Lower leg skin (tissue), 3 donors: ENCODE results near the gene KLHL25.

Experiments
- POLR2A ChIP-seq, 2 donors: fragments of 450-650 bp; IDR thresholded peaks; one replicate each; pipeline ENCODE4 v1.6.1; 2016 to 2017; ENCODE audit warnings: antibody characterized with exemption in 2 of 2, mild to moderate bottlenecking in 1 of 2, moderate library complexity in 1 of 2
- TF ChIP-seq, protein P1 (sequence below), 3 donors: fragments of 450-650 bp; IDR thresholded peaks; one replicate each; pipeline ENCODE4 v1.5.1; 2016; ENCODE audit warnings: antibody characterized with exemption in 3 of 3, mild to moderate bottlenecking in 3 of 3, moderate library complexity in 2 of 3

DNA sequence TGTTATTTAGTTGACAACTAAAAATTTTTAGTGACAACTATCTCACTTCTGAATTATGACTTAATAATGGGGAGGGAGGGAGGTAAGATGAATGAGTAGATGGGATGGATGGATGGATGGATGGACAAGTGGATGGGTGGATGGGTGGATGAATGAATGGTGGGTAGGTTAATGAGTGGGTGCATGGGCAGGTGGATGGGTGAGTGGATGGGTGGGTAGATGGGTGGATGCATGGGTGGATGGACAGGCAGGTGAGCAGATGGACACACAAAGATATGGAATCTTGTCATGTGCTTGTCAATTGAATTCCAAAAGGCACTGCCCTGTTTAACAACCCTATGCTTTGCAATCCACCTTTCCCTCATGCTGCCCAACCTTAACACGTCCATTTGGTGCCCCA, 41.5 kb downstream of the KLHL25 start:
- TF ChIP-seq, protein P1, sequence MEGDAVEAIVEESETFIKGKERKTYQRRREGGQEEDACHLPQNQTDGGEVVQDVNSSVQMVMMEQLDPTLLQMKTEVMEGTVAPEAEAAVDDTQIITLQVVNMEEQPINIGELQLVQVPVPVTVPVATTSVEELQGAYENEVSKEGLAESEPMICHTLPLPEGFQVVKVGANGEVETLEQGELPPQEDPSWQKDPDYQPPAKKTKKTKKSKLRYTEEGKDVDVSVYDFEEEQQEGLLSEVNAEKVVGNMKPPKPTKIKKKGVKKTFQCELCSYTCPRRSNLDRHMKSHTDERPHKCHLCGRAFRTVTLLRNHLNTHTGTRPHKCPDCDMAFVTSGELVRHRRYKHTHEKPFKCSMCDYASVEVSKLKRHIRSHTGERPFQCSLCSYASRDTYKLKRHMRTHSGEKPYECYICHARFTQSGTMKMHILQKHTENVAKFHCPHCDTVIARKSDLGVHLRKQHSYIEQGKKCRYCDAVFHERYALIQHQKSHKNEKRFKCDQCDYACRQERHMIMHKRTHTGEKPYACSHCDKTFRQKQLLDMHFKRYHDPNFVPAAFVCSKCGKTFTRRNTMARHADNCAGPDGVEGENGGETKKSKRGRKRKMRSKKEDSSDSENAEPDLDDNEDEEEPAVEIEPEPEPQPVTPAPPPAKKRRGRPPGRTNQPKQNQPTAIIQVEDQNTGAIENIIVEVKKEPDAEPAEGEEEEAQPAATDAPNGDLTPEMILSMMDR (IDR thresholded peaks at IDR 0.05) = no peak
- no peak for TF ChIP-seq POLR2A (IDR thresholded peaks at IDR 0.05)
